ENCODE results near the gene PHYKPL. TPM values are rescaled to one million over a fixed set of nuclear protein-coding genes. Genes with fewer than 3 reads are reported as not detected.
"Not testable (repeated sequence)": the region's sequence is repeated elsewhere in the genome, so short reads cannot be mapped to it uniquely, and the experiment has no call there.

PHYKPL gene
- total RNA-seq, 2 donors from 2014 or later: 43.4 to 135 TPM

DNA sequence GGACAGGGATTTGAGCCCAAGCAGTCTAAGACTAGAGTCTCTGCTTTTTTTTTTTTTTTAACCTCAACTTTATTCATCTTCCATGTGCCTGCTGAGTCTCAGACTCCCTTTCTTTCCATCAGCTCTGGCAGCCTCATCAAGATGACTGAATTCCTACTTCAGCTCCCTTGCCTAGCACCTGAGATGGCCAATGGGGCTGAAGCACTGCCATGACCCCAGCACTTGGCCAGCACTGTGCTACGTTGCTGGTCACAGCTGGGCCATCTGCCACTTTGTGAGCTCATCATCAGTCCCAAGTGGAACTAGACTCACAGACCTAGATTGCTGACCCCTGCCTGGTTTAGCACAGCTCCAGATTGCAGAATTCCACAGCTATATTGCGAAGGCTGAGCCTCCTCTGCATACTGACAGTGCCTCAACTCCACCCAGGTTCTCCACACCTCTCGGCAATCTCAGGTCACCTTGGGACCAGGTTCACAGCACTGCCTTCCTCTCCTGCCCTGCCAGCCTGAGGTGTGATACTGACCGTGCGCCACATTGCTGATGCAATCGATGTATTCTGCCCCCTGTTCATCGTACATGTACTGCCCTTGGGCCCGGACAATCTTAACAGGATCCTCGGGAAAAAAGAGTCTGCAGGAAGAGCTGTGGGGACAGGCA is 1.6 kb downstream of the PHYKPL start:
- peak overlapping the region; percentile 88 to 90 for H3K4me3 ChIP-seq
- H3K27ac ChIP-seq: no peak overlapping the region
- 66% methylated on average over 9 of the region's 9 CpGs for WGBS
- intact Hi-C loops (cut with DNase I): no loop called here
- TF ChIP-seq POLR2AphosphoS5 (IDR thresholded peaks at IDR 0.05) (no peak), POLR2A (IDR thresholded peaks at IDR 0.05) (no peak)
- TF ChIP-seq, protein P1, sequence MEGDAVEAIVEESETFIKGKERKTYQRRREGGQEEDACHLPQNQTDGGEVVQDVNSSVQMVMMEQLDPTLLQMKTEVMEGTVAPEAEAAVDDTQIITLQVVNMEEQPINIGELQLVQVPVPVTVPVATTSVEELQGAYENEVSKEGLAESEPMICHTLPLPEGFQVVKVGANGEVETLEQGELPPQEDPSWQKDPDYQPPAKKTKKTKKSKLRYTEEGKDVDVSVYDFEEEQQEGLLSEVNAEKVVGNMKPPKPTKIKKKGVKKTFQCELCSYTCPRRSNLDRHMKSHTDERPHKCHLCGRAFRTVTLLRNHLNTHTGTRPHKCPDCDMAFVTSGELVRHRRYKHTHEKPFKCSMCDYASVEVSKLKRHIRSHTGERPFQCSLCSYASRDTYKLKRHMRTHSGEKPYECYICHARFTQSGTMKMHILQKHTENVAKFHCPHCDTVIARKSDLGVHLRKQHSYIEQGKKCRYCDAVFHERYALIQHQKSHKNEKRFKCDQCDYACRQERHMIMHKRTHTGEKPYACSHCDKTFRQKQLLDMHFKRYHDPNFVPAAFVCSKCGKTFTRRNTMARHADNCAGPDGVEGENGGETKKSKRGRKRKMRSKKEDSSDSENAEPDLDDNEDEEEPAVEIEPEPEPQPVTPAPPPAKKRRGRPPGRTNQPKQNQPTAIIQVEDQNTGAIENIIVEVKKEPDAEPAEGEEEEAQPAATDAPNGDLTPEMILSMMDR (IDR thresholded peaks at IDR 0.05): no peak
- no peak for DNase-seq (ENCODE audit: low spot score)
- H3K27me3 ChIP-seq (replicated peaks; ENCODE audit: insufficient read depth): no peaks in the 10 kb centered on the region
- H3K4me1 ChIP-seq (replicated peaks): peaks cover 12% of the 10 kb centered on the region
- H3K36me3 ChIP-seq: peaks cover 6% of the 10 kb centered on the region in 2 donors
- no peaks in the 10 kb centered on the region for H3K9me3 ChIP-seq

DNA sequence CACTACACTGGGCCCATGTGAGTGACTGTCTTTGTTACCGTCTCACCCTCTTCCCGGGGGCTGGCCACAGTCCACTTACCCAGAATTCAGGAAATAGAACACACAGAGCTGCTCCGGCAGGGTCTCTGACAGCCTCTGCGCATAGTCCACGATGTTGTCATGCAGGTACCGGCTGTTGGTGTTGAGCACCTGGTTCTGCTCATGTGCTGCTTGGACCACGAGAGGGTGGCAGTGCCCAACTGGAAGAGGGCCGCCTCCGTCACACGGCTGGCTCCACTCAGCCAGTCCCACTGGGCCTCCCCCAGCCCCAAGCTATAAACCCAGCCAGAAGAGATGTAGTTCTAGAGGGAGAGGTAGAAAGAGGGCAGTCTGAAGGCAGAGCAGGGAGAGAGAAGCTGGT is 2.7 kb downstream of the PHYKPL start:
- intact Hi-C loops (cut with DNase I): no loop called here

GRCh38 chr5:178229111-178229510 is 3.5 kb downstream of the PHYKPL start:
- H3K4me1 ChIP-seq (replicated peaks): peaks cover 12% of the 10 kb centered on the region
- H3K9me3 ChIP-seq; H3K4me3 ChIP-seq; H3K27me3 ChIP-seq (replicated peaks; ENCODE audit: insufficient read depth); H3K36me3 ChIP-seq; H3K27ac ChIP-seq; DNase-seq (ENCODE audit: low spot score); intact Hi-C loops (cut with DNase I): not testable (repeated sequence)
- 95% methylated on average over 13 of the region's 13 CpGs for WGBS

More for the DNA sequence above, 2.7 kb downstream of the PHYKPL start:
- Histone ChIP-seq H3K4me3 (no peak overlapping the region), H3K27ac (no peak overlapping the region), H3K36me3 (peaks cover 6% of the 10 kb centered on the region in 2 donors), H3K4me1 (replicated peaks) (peaks cover 12% of the 10 kb centered on the region), H3K27me3 (replicated peaks; ENCODE audit: insufficient read depth) (no peaks in the 10 kb centered on the region), H3K9me3 (no peaks in the 10 kb centered on the region)
- TF ChIP-seq, protein P1 (IDR thresholded peaks at IDR 0.05): no peak
- TF ChIP-seq POLR2A (IDR thresholded peaks at IDR 0.05): no peak
- no peak for TF ChIP-seq POLR2AphosphoS5 (IDR thresholded peaks at IDR 0.05)
- WGBS: 91% methylated on average over 10 of the region's 10 CpGs
- no peak for DNase-seq (ENCODE audit: low spot score)

GRCh38 chr5:178228609-178229008 is 4.0 kb downstream of the PHYKPL start:
- peaks cover 6% of the 10 kb centered on the region in 2 donors for H3K36me3 ChIP-seq
- TF ChIP-seq, protein P1 (IDR thresholded peaks at IDR 0.05): no peak
- no peak for TF ChIP-seq POLR2AphosphoS5 (IDR thresholded peaks at IDR 0.05)
- TF ChIP-seq POLR2A (IDR thresholded peaks at IDR 0.05): no peak
- H3K27me3 ChIP-seq (replicated peaks; ENCODE audit: insufficient read depth): no peaks in the 10 kb centered on the region
- intact Hi-C loops (cut with DNase I): no loop called here
- H3K27ac ChIP-seq: no peak overlapping the region
- no peak for DNase-seq (ENCODE audit: low spot score)
- WGBS: 95% methylated on average over 11 of the region's 11 CpGs
- peaks cover 12% of the 10 kb centered on the region for H3K4me1 ChIP-seq (replicated peaks)
- H3K4me3 ChIP-seq: no peak overlapping the region
- no peaks in the 10 kb centered on the region for H3K9me3 ChIP-seq

DNA sequence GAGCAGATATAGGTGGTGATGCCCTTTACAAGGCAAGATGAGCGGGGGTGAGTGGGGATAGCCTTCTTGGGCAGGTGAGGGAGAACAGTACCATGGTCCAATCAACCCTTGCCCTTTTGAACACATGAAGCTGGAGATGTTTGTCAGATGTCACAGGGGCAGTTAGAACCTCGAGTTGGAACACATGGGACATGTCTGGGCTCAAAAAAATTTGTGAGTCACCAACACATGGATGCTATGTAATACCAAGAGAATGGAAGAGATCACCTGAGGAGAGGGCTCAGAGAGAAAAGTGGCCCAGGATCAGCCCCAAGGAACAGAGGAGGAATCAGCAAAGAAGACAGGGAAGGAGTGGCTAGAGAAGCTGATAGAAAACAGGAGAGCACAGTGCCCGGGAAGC is 4.7 kb downstream of the PHYKPL start:
- Histone ChIP-seq H3K27me3 (replicated peaks; ENCODE audit: insufficient read depth) (no peaks in the 10 kb centered on the region), H3K36me3 (peaks cover 6% of the 10 kb centered on the region in 2 donors), H3K9me3 (no peaks in the 10 kb centered on the region), H3K27ac (no peak overlapping the region), H3K4me1 (replicated peaks) (peaks cover 12% of the 10 kb centered on the region), H3K4me3 (no peak overlapping the region)
- DNase-seq (ENCODE audit: low spot score): no peak
- TF ChIP-seq POLR2AphosphoS5 (IDR thresholded peaks at IDR 0.05) (no peak), POLR2A (IDR thresholded peaks at IDR 0.05) (no peak)
- TF ChIP-seq, protein P1 (IDR thresholded peaks at IDR 0.05): no peak
- 88% methylated on average over 3 of the region's 3 CpGs for whole genome bisulfite sequencing
- intact Hi-C loops (cut with DNase I): no loop called here

All from prostate gland (tissue), 2 donors.